ENCODE measurements around the gene SEPHS1. TPM values are rescaled to one million over a fixed set of nuclear protein-coding genes. Genes with fewer than 3 reads are reported as not detected.

Gene SEPHS1
- total and polyA plus RNA-seq, 11 donors, result 14.6 to 36.7 (median 31.1) TPM

DNA sequence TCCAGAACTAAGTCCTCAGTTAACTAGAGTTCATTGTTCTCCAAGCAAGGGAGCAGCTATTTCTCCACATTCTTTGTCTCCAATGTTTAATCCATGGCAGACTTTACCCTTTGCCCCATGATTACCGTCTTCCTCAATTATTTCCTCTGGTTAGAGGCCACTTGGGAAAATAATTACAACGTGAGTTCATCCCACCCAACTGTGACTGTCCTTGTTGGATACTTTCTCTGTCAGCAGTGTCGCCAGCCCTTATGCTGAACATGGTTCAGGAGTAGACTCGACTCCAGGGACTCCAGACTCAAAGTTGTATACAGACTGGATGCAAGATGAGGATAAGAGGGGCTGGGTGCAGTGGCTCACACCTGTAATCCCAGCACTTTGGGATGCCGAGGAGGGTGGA is 17.1 kb upstream of the SEPHS1 start:
- WGBS, 4 donors, result 69 to 73% (median 71%) methylated on average over 5 of the region's 5 CpGs
- Histone ChIP-seq H3K27me3 (no peaks in the 10 kb centered on the region), H3K4me1 (no peaks in the 10 kb centered on the region), H3K36me3 (no peaks in the 10 kb centered on the region), H3K27ac (no peak overlapping the region), H3K4me3 (no peak overlapping the region), H3K9me3 (no peaks in the 10 kb centered on the region)
- TF ChIP-seq, protein P1, sequence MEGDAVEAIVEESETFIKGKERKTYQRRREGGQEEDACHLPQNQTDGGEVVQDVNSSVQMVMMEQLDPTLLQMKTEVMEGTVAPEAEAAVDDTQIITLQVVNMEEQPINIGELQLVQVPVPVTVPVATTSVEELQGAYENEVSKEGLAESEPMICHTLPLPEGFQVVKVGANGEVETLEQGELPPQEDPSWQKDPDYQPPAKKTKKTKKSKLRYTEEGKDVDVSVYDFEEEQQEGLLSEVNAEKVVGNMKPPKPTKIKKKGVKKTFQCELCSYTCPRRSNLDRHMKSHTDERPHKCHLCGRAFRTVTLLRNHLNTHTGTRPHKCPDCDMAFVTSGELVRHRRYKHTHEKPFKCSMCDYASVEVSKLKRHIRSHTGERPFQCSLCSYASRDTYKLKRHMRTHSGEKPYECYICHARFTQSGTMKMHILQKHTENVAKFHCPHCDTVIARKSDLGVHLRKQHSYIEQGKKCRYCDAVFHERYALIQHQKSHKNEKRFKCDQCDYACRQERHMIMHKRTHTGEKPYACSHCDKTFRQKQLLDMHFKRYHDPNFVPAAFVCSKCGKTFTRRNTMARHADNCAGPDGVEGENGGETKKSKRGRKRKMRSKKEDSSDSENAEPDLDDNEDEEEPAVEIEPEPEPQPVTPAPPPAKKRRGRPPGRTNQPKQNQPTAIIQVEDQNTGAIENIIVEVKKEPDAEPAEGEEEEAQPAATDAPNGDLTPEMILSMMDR (IDR thresholded peaks at IDR 0.05), result no peak
- TF ChIP-seq POLR2A (IDR thresholded peaks at IDR 0.05), result no peak
- ATAC-seq (no peak), DNase-seq (no peak)
- intact Hi-C loops (cut with DNase I), result loop anchor here in 1 of 10 donors (5.0 kb wide), 1 partner anchor 177 kb away; no protein-coding TSS in a partner anchor

DNA sequence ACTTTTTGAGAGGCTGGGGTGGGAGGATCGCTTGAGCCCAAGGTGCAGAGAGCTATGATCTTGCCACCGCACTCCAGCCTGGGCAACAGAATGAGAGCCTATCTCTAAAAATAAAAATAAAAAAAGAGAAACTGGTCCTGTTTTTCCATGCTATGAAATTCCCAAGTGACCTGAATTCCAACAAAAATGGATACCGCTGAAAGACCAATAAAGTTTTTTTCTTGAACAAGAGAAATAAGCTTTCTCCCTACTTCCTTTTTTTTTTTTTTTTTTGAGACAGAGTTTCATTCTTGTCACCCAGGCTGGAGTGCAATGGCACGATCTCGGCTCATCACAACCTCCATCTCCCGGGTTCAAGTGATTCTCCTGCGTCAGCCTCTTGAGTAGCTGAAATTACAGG is 12.5 kb upstream of the SEPHS1 start:
- WGBS, 4 donors, result 74 to 81% (median 76%) methylated on average over 7 of the region's 7 CpGs
- intact Hi-C loops (cut with DNase I), result no loop called here
- DNase-seq (no peak), ATAC-seq (no peak)
- Histone ChIP-seq H3K4me3 (no peak overlapping the region), H3K27me3 (peaks cover 0 to 5% (median 0%) of the 10 kb centered on the region in 9 donors), H3K9me3 (no peaks in the 10 kb centered on the region), H3K36me3 (no peaks in the 10 kb centered on the region), H3K27ac (no peak overlapping the region), H3K4me1 (no peaks in the 10 kb centered on the region)
- TF ChIP-seq POLR2A (IDR thresholded peaks at IDR 0.05), result no peak
- TF ChIP-seq, protein P1 (IDR thresholded peaks at IDR 0.05), result no peak

DNA sequence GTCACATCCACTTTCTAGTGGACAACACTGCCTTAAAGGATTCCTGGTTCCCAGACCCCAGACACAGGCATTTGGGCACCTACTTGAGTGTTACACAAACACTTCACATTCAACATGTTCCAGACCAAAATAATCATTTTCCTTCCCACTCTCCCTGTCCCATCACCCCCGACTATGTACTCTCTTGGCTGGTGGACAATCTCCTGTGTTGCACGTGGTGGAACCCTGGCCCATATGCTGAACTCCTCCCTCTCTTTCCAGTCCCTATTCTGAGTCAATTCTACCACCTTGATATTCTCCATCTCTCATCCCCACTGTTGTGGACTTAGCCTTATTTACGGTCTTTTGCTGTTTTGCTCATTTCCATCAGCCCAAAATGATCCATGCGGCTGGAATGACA is 8.3 kb upstream of the SEPHS1 start:
- DNase-seq, result no peak
- no peaks in the 10 kb centered on the region for H3K9me3 ChIP-seq
- intact Hi-C loops (cut with DNase I), result no loop called here
- H3K36me3 ChIP-seq, result no peaks in the 10 kb centered on the region
- H3K27ac ChIP-seq, result no peak overlapping the region
- no peak overlapping the region for H3K4me3 ChIP-seq
- H3K4me1 ChIP-seq, result no peaks in the 10 kb centered on the region
- no peak for ATAC-seq
- 59 to 64% (median 62%) methylated on average over 4 of the region's 4 CpGs for WGBS, 4 donors
- H3K27me3 ChIP-seq, result peaks cover 0 to 40% (median 31%) of the 10 kb centered on the region in 9 donors
- TF ChIP-seq, protein P1 (IDR thresholded peaks at IDR 0.05), result no peak
- no peak for TF ChIP-seq POLR2A (IDR thresholded peaks at IDR 0.05)

DNA sequence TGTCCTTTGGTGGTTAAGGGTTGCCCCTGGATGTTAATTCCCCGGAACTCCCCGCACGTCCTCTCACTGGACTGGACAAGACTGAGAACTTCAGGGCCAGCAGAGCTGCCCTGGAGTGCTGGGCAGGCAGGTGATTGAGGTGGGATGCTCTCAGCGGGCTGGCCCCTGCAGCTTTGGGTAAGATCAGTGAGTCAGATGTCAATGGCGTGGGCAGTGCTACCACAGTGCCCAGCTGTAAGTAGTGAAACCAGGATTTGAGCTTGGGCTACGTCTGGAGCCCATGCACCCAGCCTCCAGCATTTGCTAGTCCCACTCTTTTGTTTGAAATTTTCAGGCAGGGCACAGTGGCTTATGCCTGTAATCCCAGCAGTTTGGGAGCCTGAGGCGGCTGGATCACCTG is 6.7 kb upstream of the SEPHS1 start:
- TF ChIP-seq, protein P1 (IDR thresholded peaks at IDR 0.05), result no peak
- TF ChIP-seq POLR2A (IDR thresholded peaks at IDR 0.05), result no peak
- 87 to 95% (median 90%) methylated on average over 7 of the region's 7 CpGs for WGBS, 4 donors
- DNase-seq, result no peak
- H3K9me3 ChIP-seq, result no peaks in the 10 kb centered on the region
- H3K27ac ChIP-seq, result no peak overlapping the region
- no peaks in the 10 kb centered on the region for H3K36me3 ChIP-seq
- H3K4me3 ChIP-seq, result no peak overlapping the region
- ATAC-seq, result no peak
- peaks cover 0 to 42% (median 32%) of the 10 kb centered on the region in 9 donors for H3K27me3 ChIP-seq
- peaks cover 0 to 7% (median 6%) of the 10 kb centered on the region in 12 donors for H3K4me1 ChIP-seq
- intact Hi-C loops (cut with DNase I), result no loop called here
